OCI-LY3 (cell line): ENCODE measurements around the gene PNMA6F.

Experiments used
- EZH2phosphoT487 ChIP-seq: fragments of 200-600 bp; shearing (Covaris generic); IDR thresholded peaks from 2 replicates; pipeline ENCODE4 v1.6.1; 2018; ENCODE audit warnings: antibody characterized with exemption, mixed run types, low read depth
- TF ChIP-seq, protein P1 (sequence below): fragments of 200-600, 300-600 bp; sonication (generic); IDR thresholded peaks from 2 replicates; pipeline ENCODE4 v1.5.1; 2014; ENCODE audit warnings: antibody characterized with exemption, low read length, low read depth

DNA sequence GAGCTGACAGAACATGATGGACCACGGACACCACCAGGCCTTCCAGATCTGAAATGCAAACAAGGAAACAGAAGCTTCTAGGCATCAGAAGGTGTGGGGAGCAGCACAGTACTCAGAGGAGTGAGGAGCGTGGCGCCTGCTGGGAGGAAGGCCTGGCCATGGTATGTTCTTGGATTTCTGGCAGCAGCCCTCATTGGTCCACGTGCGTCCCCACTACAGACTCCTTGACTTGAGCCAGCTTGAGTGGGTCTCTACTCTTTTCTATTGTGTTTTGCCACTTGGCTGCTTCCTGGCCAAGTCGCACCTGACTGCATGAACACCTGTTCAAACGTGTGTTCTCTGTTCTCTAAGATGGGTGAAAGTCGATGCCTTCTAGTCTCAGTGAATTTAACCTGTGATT is 30.4 kb upstream of the PNMA6F start:
- TF ChIP-seq, protein P1, sequence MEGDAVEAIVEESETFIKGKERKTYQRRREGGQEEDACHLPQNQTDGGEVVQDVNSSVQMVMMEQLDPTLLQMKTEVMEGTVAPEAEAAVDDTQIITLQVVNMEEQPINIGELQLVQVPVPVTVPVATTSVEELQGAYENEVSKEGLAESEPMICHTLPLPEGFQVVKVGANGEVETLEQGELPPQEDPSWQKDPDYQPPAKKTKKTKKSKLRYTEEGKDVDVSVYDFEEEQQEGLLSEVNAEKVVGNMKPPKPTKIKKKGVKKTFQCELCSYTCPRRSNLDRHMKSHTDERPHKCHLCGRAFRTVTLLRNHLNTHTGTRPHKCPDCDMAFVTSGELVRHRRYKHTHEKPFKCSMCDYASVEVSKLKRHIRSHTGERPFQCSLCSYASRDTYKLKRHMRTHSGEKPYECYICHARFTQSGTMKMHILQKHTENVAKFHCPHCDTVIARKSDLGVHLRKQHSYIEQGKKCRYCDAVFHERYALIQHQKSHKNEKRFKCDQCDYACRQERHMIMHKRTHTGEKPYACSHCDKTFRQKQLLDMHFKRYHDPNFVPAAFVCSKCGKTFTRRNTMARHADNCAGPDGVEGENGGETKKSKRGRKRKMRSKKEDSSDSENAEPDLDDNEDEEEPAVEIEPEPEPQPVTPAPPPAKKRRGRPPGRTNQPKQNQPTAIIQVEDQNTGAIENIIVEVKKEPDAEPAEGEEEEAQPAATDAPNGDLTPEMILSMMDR: no peak
- TF ChIP-seq EZH2phosphoT487: no peak
